Astrocyte (in vitro differentiated cells and primary cell): ENCODE results near the gene ARHGEF40. TPM values are rescaled to one million over a fixed set of nuclear protein-coding genes. Genes with fewer than 3 reads are reported as not detected.

Experiments used
- DNase-seq: peaks from one replicate; pipeline ENCODE4 v3.0.0-alpha.2; 2010; ENCODE audit warnings: low read depth
- FAIRE-seq: peaks from 2 replicates; lab custom pipeline; 2011; peaks lifted over from hg19 to GRCh38; lab: Jason Lieb, UNC
- H2AFZ ChIP-seq: 2 replicates; pipeline ENCODE4 v1.6.0; 2012; ENCODE audit warnings: low read depth, low read length, inconsistent platforms
- H3K27ac ChIP-seq: 2 replicates; pipeline ENCODE4 v1.5.1; 2011; ENCODE audit warnings: low read depth, low read length, inconsistent platforms
- H3K27me3 ChIP-seq: 2 replicates; pipeline ENCODE4 v1.6.0; 2011; ENCODE audit warnings: low read length, inconsistent platforms; ENCODE audit not compliant: insufficient read depth
- H3K36me3 ChIP-seq: 2 replicates; pipeline ENCODE4 v1.5.1; 2011; ENCODE audit warnings: low read length, inconsistent platforms; ENCODE audit not compliant: insufficient read depth
- H3K4me1 ChIP-seq: 2 replicates; pipeline ENCODE4 v1.5.1; 2011; ENCODE audit warnings: low read length, inconsistent platforms; ENCODE audit not compliant: insufficient read depth
- H3K4me2 ChIP-seq: 2 replicates; pipeline ENCODE4 v1.6.0; 2012; ENCODE audit warnings: low read length, inconsistent platforms
- H3K4me3 ChIP-seq: 2 replicates; pipeline ENCODE4 v1.5.1; 2011; ENCODE audit warnings: low read depth, mild to moderate bottlenecking, low read length, inconsistent platforms; ENCODE audit not compliant: insufficient read depth
- H3K79me2 ChIP-seq: 2 replicates; pipeline ENCODE4 v1.6.0; 2012; ENCODE audit warnings: mild to moderate bottlenecking, low read length, inconsistent platforms; ENCODE audit not compliant: insufficient read depth
- H3K9ac ChIP-seq: 2 replicates; pipeline ENCODE4 v1.6.0; 2012; ENCODE audit warnings: mild to moderate bottlenecking, low read length, inconsistent platforms
- H3K9me3 ChIP-seq: 2 replicates; pipeline ENCODE4 v1.5.1; 2012; ENCODE audit warnings: low read depth, mild to moderate bottlenecking, low read length, inconsistent platforms; ENCODE audit not compliant: insufficient read depth
- H4K20me1 ChIP-seq: 2 replicates; pipeline ENCODE4 v1.6.0; 2012; ENCODE audit warnings: low read length, inconsistent platforms; ENCODE audit not compliant: insufficient read depth
- H3K27ac Mint-ChIP-seq: one replicate; pipeline ENCODE4 v1.8.0; 2021; ENCODE audit warnings: mild to moderate bottlenecking, mixed read lengths; ENCODE audit not compliant: unreplicated experiment
- H3K27me3 Mint-ChIP-seq: one replicate; pipeline ENCODE4 v1.8.0; 2021; ENCODE audit warnings: low read depth, mixed read lengths; ENCODE audit not compliant: unreplicated experiment
- H3K36me3 Mint-ChIP-seq: one replicate; pipeline ENCODE4 v1.8.0; 2021; ENCODE audit warnings: low read depth, mixed read lengths; ENCODE audit not compliant: unreplicated experiment
- H3K4me1 Mint-ChIP-seq: one replicate; pipeline ENCODE4 v1.8.0; 2021; ENCODE audit warnings: low read depth, mixed read lengths; ENCODE audit not compliant: unreplicated experiment
- H3K4me3 Mint-ChIP-seq: one replicate; pipeline ENCODE4 v1.8.0; 2021; ENCODE audit warnings: mild to moderate bottlenecking, moderate library complexity, mixed read lengths; ENCODE audit not compliant: unreplicated experiment
- H3K9me3 Mint-ChIP-seq: one replicate; pipeline ENCODE4 v1.8.0; 2021; ENCODE audit warnings: mild to moderate bottlenecking, mixed read lengths; ENCODE audit not compliant: unreplicated experiment
- EZH2 ChIP-seq: IDR thresholded peaks from 2 replicates; pipeline ENCODE4 v1.6.1; 2012; ENCODE audit warnings: mild to moderate bottlenecking, low read length, inconsistent platforms; ENCODE audit not compliant: insufficient read depth
- total RNA-seq: library from RNA; stranded (reverse); gene quantifications from 2 replicates; pipeline ENCODE4 v1.2.1, GENCODE V29; 2021
- TF ChIP-seq, protein P1 (sequence below): IDR thresholded peaks from 2 replicates; pipeline ENCODE4 v1.5.1; 2011; ENCODE audit warnings: low read depth, mild to moderate bottlenecking, inconsistent platforms, low read length, moderate library complexity; ENCODE audit not compliant: insufficient read depth

The ARHGEF40 gene
- total RNA-seq, 1 donor from 2014 or later: 99.9 TPM

DNA sequence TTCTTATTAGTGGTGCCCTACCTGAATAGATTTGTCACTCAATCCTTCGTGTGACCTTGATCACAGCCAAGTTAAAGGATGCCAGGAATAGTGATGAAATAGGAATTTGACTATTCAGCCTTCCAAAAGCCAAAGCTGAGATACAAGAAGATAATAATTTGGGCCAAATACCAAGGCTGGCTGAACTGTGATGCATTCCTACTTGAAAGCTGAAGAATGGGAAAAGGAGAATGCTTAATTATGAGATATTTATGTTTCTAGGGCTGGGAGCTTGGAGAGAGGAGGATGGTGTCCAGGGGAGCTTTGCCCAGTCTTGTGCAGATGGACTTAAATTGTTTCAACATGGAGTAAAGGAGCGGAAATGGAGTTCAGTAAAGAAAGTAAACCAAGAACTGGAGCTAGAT lies 22.7 kb upstream of the ARHGEF40 start:
- FAIRE-seq (no peak), DNase-seq (peak; percentile 67)
- Histone ChIP-seq H2AFZ (no peak overlapping the region), H3K27me3 (peaks cover 10% of the 10 kb centered on the region), H3K9me3 (no peaks in the 10 kb centered on the region), H3K4me2 (no peak overlapping the region), H4K20me1 (no peaks in the 10 kb centered on the region), H3K4me3 (no peak overlapping the region), H3K36me3 (no peaks in the 10 kb centered on the region), H3K4me1 (peaks cover 2% of the 10 kb centered on the region), H3K27ac (no peak overlapping the region), H3K9ac (no peak overlapping the region), H3K79me2 (no peaks in the 10 kb centered on the region)
- Mint-ChIP-seq H3K27me3 (peaks cover 14% of the 10 kb centered on the region), H3K9me3 (peaks cover 9% of the 10 kb centered on the region), H3K4me3 (no peak overlapping the region), H3K36me3 (peaks cover 2% of the 10 kb centered on the region), H3K27ac (peak overlapping the region; percentile 22), H3K4me1 (peaks cover 14% of the 10 kb centered on the region)
- TF ChIP-seq, protein P1, sequence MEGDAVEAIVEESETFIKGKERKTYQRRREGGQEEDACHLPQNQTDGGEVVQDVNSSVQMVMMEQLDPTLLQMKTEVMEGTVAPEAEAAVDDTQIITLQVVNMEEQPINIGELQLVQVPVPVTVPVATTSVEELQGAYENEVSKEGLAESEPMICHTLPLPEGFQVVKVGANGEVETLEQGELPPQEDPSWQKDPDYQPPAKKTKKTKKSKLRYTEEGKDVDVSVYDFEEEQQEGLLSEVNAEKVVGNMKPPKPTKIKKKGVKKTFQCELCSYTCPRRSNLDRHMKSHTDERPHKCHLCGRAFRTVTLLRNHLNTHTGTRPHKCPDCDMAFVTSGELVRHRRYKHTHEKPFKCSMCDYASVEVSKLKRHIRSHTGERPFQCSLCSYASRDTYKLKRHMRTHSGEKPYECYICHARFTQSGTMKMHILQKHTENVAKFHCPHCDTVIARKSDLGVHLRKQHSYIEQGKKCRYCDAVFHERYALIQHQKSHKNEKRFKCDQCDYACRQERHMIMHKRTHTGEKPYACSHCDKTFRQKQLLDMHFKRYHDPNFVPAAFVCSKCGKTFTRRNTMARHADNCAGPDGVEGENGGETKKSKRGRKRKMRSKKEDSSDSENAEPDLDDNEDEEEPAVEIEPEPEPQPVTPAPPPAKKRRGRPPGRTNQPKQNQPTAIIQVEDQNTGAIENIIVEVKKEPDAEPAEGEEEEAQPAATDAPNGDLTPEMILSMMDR: no peak
- no peak for TF ChIP-seq EZH2

DNA sequence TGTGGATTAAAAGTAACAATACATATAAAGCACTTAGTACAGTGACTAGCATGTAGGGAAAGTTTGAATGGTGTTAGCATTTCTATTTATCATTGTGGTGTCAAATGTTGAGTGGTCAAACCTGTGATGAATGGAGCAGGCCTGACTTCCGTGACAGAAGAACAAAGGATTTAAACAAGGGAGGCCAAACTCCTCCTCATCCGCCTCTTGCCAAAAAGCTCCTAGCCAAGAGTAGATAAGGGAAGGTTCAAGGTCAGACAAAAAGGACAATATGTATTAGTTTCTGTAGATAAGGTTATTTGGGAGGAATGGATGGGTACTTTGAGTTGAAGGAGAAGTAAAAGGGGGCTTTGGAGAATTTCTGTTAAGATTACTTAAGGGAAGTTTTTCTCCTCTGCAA lies 21.5 kb upstream of the ARHGEF40 start:
- Mint-ChIP-seq H3K4me1 (peaks cover 10% of the 10 kb centered on the region), H3K27ac (peak overlapping the region; percentile 12), H3K9me3 (peaks cover 7% of the 10 kb centered on the region), H3K4me3 (no peak overlapping the region), H3K36me3 (no peaks in the 10 kb centered on the region), H3K27me3 (peaks cover 6% of the 10 kb centered on the region)
- peaks cover 2% of the 10 kb centered on the region for H3K4me1 ChIP-seq
- H3K27me3 ChIP-seq: peaks cover 10% of the 10 kb centered on the region
- peak overlapping the region; percentile 27 for H3K4me2 ChIP-seq
- DNase-seq: peak; percentile 44
- H3K4me3 ChIP-seq: no peak overlapping the region
- no peaks in the 10 kb centered on the region for H3K79me2 ChIP-seq
- no peak overlapping the region for H3K9ac ChIP-seq
- TF ChIP-seq EZH2: no peak
- TF ChIP-seq, protein P1: no peak
- H3K27ac ChIP-seq: no peak overlapping the region
- no peak overlapping the region for H2AFZ ChIP-seq
- H3K36me3 ChIP-seq: no peaks in the 10 kb centered on the region
- H4K20me1 ChIP-seq: no peaks in the 10 kb centered on the region
- FAIRE-seq: no peak
- H3K9me3 ChIP-seq: no peaks in the 10 kb centered on the region

DNA sequence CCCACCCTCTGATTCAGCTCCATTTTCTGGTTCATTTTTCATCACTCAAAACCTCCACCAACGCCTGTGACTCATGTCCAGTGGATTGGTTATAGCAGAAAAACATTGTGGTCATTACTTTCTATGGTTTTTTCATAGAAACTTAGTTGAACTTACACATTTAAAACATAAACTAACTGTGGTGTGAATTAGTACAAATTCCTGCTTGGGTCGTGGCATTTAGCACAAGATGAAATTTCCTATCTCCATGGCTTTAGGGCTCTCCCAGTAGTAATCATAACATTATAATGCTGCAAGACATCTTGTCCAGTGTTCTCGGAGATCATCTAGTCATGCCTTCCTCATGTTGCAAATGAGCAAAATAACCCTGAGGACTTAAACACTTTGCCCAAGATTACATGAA lies 20.8 kb upstream of the ARHGEF40 start:
- Histone ChIP-seq H3K4me1 (peaks cover 2% of the 10 kb centered on the region), H3K4me3 (no peak overlapping the region), H3K79me2 (no peaks in the 10 kb centered on the region), H4K20me1 (no peaks in the 10 kb centered on the region), H3K9ac (no peak overlapping the region), H3K36me3 (no peaks in the 10 kb centered on the region), H3K27ac (no peak overlapping the region), H3K27me3 (peaks cover 5% of the 10 kb centered on the region), H2AFZ (no peak overlapping the region), H3K4me2 (peak overlapping the region; percentile 27), H3K9me3 (no peaks in the 10 kb centered on the region)
- no peak overlapping the region for H3K4me3 Mint-ChIP-seq
- FAIRE-seq (no peak), DNase-seq (peak; percentile 73)
- H3K9me3 Mint-ChIP-seq: peaks cover 7% of the 10 kb centered on the region
- TF ChIP-seq EZH2: no peak
- TF ChIP-seq, protein P1: no peak
- H3K27me3 Mint-ChIP-seq: peaks cover 6% of the 10 kb centered on the region
- H3K4me1 Mint-ChIP-seq: peaks cover 15% of the 10 kb centered on the region
- no peaks in the 10 kb centered on the region for H3K36me3 Mint-ChIP-seq
- H3K27ac Mint-ChIP-seq: no peak overlapping the region
